ENCODE data around the gene ZGLP1.
"Not testable (repeated sequence)": the region's sequence is repeated elsewhere in the genome, so short reads cannot be mapped to it uniquely, and the experiment has no call there.

The ZGLP1 gene

GRCh38 chr19:10284960-10285278 lies 24.7 kb downstream of the ZGLP1 start:
- TF ChIP-seq CTCF (IDR thresholded peaks at IDR 0.05; ENCODE audit: low read length) (no peak), EZH2 (IDR thresholded peaks at IDR 0.05; ENCODE audit: borderline replicate concordance, low read length) (no peak)
- H3K9me2 ChIP-seq (ENCODE audit: low read depth, low read length) = no peaks in the 10 kb centered on the region
- no peak overlapping the region for H3K27ac ChIP-seq (ENCODE audit: low read depth, low read length, poor library complexity, severe bottlenecking)
- H3K4me3 ChIP-seq (ENCODE audit: low read depth, low read length, poor library complexity, severe bottlenecking) = no peak overlapping the region
- no peaks in the 10 kb centered on the region for H3K27me3 ChIP-seq (ENCODE audit: insufficient read depth, low read length)
- no peak overlapping the region for H3K9ac ChIP-seq (ENCODE audit: low read length)
- no peak overlapping the region for H3K4me2 ChIP-seq (ENCODE audit: low read length)
- no peaks in the 10 kb centered on the region for H3F3A ChIP-seq (ENCODE audit: insufficient read depth, low read length)
- no peaks in the 10 kb centered on the region for H3K9me3 ChIP-seq (ENCODE audit: low read length)
- no peaks in the 10 kb centered on the region for H3K79me2 ChIP-seq (ENCODE audit: insufficient read depth, low read length)
- no peaks in the 10 kb centered on the region for H4K20me1 ChIP-seq (ENCODE audit: insufficient read depth, low read length)
- peaks cover 11% of the 10 kb centered on the region for H3K36me3 ChIP-seq (ENCODE audit: insufficient read depth, low read length)
- peaks cover 25% of the 10 kb centered on the region for H3K4me1 ChIP-seq (ENCODE audit: insufficient read depth, low read length, severe bottlenecking)
- no peak overlapping the region for H2AFZ ChIP-seq (ENCODE audit: low read length)

GRCh38 chr19:10284065-10284959 lies 25.3 kb downstream of the ZGLP1 start:
- peaks cover 11% of the 10 kb centered on the region for H3K36me3 ChIP-seq (ENCODE audit: insufficient read depth, low read length)
- no peak for TF ChIP-seq EZH2 (IDR thresholded peaks at IDR 0.05; ENCODE audit: borderline replicate concordance, low read length)
- TF ChIP-seq CTCF (IDR thresholded peaks at IDR 0.05; ENCODE audit: low read length) = no peak

GRCh38 chr19:10283301-10284064 lies 26.1 kb downstream of the ZGLP1 start:
- Histone ChIP-seq H3K9ac (ENCODE audit: low read length) (no peak overlapping the region), H3K9me2 (ENCODE audit: low read depth, low read length) (no peaks in the 10 kb centered on the region), H3F3A (ENCODE audit: insufficient read depth, low read length) (no peaks in the 10 kb centered on the region), H3K79me2 (ENCODE audit: insufficient read depth, low read length) (no peaks in the 10 kb centered on the region), H2AFZ (ENCODE audit: low read length) (no peak overlapping the region), H3K27ac (ENCODE audit: low read depth, low read length, poor library complexity, severe bottlenecking) (no peak overlapping the region), H4K20me1 (ENCODE audit: insufficient read depth, low read length) (no peaks in the 10 kb centered on the region), H3K4me3 (ENCODE audit: low read depth, low read length, poor library complexity, severe bottlenecking) (no peak overlapping the region), H3K9me3 (ENCODE audit: low read length) (no peaks in the 10 kb centered on the region), H3K27me3 (ENCODE audit: insufficient read depth, low read length) (no peaks in the 10 kb centered on the region), H3K36me3 (ENCODE audit: insufficient read depth, low read length) (peaks cover 11% of the 10 kb centered on the region), H3K4me2 (ENCODE audit: low read length) (no peak overlapping the region), H3K4me1 (ENCODE audit: insufficient read depth, low read length, severe bottlenecking) (peaks cover 11% of the 10 kb centered on the region)
- no peak for TF ChIP-seq EZH2 (IDR thresholded peaks at IDR 0.05; ENCODE audit: borderline replicate concordance, low read length)
- no peak for TF ChIP-seq CTCF (IDR thresholded peaks at IDR 0.05; ENCODE audit: low read length)

More at GRCh38 chr19:10284065-10284959, 25.3 kb downstream of the ZGLP1 start:
- Histone ChIP-seq H3K79me2 (ENCODE audit: insufficient read depth, low read length) (no peaks in the 10 kb centered on the region), H4K20me1 (ENCODE audit: insufficient read depth, low read length) (no peaks in the 10 kb centered on the region), H3K9me2 (ENCODE audit: low read depth, low read length) (no peaks in the 10 kb centered on the region), H3K9ac (ENCODE audit: low read length) (no peak overlapping the region), H3K4me1 (ENCODE audit: insufficient read depth, low read length, severe bottlenecking) (peaks cover 19% of the 10 kb centered on the region), H3K9me3 (ENCODE audit: low read length) (no peaks in the 10 kb centered on the region), H3K4me3 (ENCODE audit: low read depth, low read length, poor library complexity, severe bottlenecking) (no peak overlapping the region), H3K4me2 (ENCODE audit: low read length) (no peak overlapping the region), H3K27ac (ENCODE audit: low read depth, low read length, poor library complexity, severe bottlenecking) (no peak overlapping the region), H3F3A (ENCODE audit: insufficient read depth, low read length) (no peaks in the 10 kb centered on the region), H3K27me3 (ENCODE audit: insufficient read depth, low read length) (no peaks in the 10 kb centered on the region), H2AFZ (ENCODE audit: low read length) (no peak overlapping the region)

GRCh38 chr19:10282043-10282442 lies 27.6 kb downstream of the ZGLP1 start:
- H3K4me1 ChIP-seq (ENCODE audit: insufficient read depth, low read length, severe bottlenecking); H3K9me3 ChIP-seq (ENCODE audit: low read length); H3K4me2 ChIP-seq (ENCODE audit: low read length); H3K9ac ChIP-seq (ENCODE audit: low read length); H3K27ac ChIP-seq (ENCODE audit: low read depth, low read length, poor library complexity, severe bottlenecking); H4K20me1 ChIP-seq (ENCODE audit: insufficient read depth, low read length); H3K9me2 ChIP-seq (ENCODE audit: low read depth, low read length); H3F3A ChIP-seq (ENCODE audit: insufficient read depth, low read length); H3K4me3 ChIP-seq (ENCODE audit: low read depth, low read length, poor library complexity, severe bottlenecking); H2AFZ ChIP-seq (ENCODE audit: low read length); H3K79me2 ChIP-seq (ENCODE audit: insufficient read depth, low read length); H3K27me3 ChIP-seq (ENCODE audit: insufficient read depth, low read length): not testable (repeated sequence)
- peaks cover 11% of the 10 kb centered on the region for H3K36me3 ChIP-seq (ENCODE audit: insufficient read depth, low read length)

All from OCI-LY1 (cell line).